ENCODE data around the gene KIR3DL3. TPM values are rescaled to one million over a fixed set of nuclear protein-coding genes. Genes with fewer than 3 reads are reported as not detected.
"Not testable (repeated sequence)": the region's sequence is repeated elsewhere in the genome, so short reads cannot be mapped to it uniquely, and the experiment has no call there.

KIR3DL3 gene
- polyA plus RNA-seq, 1 donor: not detected

DNA sequence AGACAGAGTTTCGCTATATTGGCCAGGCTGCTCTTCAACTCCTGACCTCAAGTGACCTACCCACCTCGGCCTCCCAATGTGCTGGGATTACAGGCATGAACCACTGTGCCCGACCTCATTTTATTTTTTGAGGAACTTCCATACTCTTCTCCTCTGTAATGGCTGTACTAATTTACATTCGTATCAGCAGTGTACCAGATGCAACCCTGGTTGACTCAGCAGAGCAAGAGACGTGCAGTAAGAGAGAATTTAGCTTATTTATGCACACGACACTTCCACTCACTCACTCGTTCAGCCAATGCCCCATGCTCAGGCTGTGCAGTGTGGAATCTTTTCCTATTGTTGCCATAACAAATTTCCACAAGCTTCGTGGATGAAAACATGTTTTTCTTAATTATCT is 6.9 kb downstream of the KIR3DL3 start:
- DNase-seq: no peak

DNA sequence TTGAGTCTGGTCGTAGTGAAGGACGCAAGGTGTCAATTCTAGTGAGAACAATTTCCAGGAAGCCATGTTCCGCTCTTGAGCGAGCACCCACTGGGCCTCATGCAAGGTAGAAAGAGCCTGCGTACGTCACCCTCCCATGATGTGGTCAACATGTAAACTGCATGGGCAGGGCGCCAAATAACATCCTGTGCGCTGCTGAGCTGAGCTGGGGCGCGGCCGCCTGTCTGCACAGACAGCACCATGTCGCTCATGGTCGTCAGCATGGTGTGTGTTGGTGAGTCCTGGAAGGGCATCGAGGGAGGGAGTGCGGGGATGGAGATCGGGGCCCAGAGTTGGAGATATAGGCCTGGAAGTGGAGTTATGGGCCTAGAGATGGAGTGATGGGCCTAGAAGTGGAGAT is 14.1 kb downstream of the KIR3DL3 start, which contains the start of gene KIR2DL3:
Gene KIR2DL3 (plus strand): TSS at position 208 of the 400 bp plus-strand sequence. CDS start 33 bp downstream, at position 241.
- not testable (repeated sequence) for DNase-seq

DNA sequence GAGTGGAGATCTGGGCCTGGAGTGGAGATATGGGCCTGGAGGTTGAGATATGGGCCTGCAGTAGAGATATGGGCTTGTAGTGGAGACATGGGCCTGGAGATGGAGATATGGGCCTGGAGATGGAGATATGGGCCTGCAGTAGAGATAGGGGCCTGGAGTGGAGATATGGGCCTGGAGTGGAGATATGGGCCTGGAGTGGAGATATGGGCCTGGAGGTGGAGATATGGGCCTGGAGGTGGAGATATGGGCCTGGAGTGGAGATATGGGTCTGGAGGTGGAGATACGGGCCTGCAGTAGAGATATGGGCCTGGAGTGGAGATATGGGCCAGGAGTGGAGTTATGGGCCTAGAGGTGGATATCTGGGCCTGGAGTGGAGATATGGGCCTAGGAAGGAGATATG is 14.5 kb downstream of the KIR3DL3 start:
- no peak for DNase-seq

DNA sequence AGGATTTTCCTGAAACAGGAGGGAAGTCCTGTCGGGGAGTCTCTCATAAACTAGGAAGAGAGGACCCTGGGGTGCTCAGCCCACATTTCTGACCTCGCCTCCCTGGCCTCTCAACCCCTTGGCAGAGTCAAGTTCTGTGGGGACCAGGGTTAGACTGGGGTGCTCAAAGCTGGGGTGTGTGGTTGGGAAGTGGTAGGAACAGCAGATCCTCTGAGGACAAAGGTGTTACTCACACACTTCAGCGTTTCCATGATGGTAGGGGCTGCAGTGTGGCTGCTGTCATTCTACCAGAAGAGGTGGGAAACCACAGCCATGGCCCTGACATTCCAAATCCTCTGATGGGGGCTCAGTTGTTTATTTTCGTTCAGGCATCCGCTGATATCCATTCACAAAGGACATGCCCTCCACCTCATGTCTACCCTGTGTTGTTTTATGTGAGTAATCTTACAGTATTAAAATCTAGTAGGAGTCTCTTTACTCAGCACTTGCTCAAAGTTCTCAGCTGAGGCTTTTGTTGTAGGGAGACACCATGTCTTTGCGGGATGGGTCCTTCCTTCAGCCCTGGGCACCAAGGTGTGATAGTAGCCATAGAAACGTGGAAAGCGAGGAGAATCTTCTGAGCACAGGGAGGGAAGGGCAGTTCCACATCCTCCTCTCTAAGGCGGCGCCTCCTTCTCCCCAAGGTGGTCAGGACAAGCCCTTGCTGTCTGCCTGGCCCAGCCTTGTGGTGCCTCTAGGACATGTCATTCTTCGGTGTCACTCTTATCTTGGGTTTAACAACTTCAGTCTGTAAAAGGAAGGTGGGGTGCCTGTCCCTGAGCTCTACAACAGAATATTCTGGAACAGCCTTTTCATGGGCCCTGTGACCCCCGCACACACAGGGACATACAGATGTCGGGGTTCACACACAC is 15.6 kb downstream of the KIR3DL3 start:
- DNase-seq: no peak

DNA sequence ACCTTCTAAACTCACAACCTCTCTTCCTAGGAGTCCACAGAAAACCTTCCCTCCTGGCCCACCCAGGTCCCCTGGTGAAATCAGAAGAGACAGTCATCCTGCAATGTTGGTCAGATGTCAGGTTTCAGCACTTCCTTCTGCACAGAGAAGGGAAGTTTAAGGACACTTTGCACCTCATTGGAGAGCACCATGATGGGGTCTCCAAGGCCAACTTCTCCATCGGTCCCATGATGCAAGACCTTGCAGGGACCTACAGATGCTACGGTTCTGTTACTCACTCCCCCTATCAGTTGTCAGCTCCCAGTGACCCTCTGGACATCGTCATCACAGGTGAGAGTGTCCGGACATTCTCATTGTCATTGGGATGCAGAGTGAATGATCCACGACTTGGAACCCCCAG is 17.7 kb downstream of the KIR3DL3 start:
- DNase-seq: not testable (repeated sequence)

DNA sequence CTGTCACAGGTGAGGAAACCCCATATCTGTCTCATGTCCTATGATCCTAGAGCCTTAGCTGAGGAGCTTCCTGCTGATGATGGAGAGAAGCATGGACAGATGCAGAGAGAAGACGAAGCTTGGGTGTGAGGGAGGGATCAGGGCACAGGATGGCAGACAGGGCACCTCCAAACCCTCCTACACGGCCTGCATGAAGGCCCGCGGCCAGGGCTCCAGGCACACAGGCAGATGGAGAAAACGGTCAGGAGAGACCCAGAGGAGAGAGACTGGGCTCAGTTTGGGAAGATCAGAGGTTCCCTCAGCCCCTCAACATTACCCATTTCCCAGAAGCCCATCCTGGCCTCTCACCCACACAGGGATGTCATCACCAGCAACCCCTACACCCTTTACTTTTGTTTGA is 19.8 kb downstream of the KIR3DL3 start:
- not testable (repeated sequence) for DNase-seq

DNA sequence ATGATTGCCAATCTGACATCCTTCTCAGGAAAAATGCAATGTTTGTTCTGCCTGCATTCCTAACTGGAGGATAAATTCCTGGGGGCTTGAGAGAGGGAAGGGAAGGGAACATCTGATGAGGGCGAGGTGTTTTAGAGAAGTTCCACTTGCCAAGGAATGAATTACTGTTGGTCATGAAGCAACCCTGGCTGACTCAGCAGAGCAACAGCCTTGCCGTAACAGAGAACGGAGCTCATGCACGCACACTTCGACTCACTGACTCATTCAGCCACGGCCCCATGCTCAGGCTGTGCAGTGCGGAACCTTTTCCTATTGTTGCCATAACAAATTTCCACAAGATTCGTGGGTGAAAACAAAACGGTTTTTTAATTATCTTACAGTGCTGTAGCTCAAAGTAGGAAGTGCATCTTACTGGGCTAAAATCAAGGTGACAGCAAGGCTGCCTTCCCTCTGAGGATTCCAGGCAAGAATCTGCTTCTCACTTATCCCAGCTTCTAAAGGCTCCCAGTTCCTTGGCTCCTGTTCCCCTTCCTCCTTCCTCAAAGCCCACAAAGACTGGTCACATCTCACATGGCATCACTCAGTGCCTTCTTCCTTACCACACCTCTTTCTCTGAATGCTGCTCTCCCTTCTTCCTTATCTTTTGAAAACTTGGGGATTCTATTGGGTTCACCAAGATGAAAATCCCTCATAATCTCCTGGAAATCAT is 23.5 kb downstream of the KIR3DL3 start:
- not testable (repeated sequence) for DNase-seq

DNA sequence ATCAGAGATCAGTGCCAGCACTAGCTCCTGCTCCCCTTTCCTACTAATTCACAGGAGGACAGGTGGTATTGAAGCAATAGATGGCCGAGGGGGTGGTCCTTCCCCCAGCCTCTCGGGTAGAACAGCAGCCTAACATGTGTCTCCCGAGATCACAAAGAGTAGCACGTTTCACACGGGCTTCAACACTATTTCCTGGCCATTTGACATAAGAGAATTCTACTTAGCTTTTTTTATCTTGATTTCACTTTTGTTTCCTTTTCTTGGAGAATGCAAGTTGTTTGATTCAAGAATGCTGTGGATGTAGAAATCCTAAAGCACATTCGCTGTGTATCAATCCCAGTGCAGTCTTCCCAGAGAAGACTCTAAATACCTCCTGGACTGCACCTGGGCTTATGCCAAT is 26.0 kb downstream of the KIR3DL3 start:
- DNase-seq: not testable (repeated sequence)

DNA sequence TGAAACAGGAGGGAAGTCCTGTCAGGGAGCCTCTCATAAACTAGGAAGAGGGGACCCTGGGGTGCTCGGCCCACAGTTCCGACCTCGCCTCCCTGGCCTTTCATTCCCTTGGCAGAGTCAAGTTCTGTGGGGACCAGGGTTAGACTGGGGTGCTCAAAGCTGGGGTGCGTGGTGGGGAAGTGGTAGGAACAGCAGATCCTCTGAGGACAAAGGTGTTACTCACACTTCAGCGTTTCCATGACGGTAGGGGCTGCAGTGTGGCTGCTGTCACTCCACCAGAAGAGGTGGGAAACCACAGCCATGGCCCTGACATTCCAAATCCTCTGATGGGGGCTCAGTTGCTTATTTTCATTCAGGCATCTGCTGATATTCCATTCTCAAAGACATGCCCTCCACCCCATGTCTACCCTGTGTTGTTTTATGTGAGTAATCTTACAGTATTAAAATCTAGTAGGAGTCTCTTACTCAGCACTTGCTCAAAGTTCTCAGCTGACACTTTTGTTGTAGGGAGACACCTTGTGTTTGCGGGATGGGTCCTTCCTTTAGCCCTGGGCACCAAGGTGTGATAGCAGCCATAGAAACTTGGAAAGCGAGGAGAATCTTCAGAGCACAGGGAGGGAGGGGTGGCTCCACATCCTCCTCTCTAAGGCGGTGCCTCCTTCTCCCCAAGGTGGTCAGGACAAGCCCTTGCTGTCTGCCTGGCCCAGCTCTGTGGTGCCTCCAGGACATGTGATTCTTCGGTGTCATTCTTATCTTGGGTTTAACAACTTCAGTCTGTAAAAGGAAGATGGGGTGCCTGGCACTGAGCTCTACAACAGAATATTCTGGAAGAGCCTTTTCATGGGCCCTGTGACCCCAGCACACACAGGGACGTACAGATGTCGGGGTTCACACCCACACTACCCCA is 32.2 kb downstream of the KIR3DL3 start:
- DNase-seq: not testable (repeated sequence)

DNA sequence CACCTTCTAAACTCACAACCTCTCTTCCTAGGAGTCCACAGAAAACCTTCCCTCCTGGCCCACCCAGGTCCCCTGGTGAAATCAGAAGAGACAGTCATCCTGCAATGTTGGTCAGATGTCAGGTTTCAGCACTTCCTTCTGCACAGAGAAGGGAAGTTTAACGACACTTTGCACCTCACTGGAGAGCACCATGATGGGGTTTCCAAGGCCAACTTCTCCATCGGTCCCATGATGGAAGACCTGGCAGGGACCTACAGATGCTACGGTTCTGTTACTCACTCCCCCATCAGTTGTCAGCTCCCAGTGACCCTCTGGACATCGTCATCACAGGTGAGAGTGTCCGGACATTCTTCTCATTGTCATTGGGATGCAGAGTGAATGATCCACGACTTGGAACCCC is 34.3 kb downstream of the KIR3DL3 start:
- not testable (repeated sequence) for DNase-seq

DNA sequence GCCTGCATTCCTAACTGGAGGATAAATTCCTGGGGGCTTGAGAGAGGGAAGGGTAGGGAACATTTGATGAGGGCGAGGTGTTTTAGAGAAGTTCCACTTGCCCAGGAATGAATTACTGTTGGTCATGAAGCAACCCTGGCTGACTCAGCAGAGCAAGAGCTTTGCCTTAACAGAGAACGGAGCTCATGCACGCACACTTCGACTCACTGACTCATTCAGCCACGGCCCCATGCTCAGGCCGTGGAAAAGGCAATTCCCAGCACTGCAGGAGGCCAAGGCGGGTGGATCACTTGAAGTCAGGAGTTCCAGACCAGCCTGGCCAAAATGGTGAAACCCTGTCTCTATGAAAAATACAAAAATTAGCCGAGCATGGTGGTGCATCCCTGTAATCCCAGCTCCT is 40.0 kb downstream of the KIR3DL3 start:
- DNase-seq: not testable (repeated sequence)

DNA sequence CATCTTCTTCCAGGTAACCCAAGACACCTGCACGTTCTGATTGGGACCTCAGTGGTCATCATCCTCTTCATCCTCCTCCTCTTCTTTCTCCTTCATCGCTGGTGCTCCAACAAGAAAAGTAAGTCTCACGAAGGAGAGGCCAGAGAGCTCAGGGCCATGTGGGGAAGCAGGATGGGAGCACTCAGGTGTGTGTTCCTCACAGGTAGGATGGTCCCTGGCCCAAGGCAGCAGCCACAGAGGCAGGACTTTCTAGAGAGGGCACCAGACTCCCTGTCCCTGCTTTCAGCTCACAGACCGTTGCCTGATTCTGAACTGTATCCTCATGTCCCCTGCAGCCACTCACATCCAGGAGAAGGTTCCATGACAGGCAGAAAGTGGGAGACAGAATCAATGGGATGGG is 42.2 kb downstream of the KIR3DL3 start:
- DNase-seq: not testable (repeated sequence)

DNA sequence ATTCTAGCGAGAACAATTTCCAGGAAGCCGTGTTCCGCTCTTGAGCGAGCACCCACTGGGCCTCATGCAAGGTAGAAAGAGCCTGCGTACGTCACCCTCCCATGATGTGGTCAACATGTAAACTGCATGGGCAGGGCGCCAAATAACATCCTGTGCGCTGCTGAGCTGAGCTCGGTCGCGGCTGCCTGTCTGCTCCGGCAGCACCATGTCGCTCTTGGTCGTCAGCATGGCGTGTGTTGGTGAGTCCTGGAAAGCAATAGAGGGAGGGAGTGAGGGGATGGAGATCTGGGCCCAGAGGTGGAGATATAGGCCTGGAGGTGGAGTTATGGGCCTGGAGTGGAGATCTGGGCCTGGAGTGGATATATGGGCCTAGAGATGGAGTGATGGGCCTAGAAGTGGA is 45.4 kb downstream of the KIR3DL3 start, which contains the start of gene KIR2DL1:
Gene KIR2DL1 (plus strand): TSS at position 148 of the 400 bp plus-strand sequence. CDS start 58 bp downstream, at position 206.
- not testable (repeated sequence) for DNase-seq

DNA sequence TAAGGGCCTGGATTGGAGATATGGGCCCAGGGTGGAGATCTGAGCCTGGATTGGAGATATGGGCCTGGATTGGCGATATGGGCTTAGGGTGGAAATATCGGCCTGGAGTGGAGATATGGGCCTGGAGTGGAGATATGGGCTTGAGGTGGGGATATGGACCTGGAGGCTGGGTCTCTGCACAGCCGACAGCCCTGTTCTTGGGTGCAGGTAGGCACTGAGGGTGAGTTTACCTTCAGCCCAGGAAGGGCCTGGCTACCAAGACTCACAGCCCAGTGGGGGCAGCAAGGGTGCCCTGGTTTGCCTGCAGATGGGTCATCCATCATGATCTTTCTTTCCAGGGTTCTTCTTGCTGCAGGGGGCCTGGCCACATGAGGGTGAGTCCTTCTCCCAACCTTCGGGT is 46.3 kb downstream of the KIR3DL3 start:
- not testable (repeated sequence) for DNase-seq

DNA sequence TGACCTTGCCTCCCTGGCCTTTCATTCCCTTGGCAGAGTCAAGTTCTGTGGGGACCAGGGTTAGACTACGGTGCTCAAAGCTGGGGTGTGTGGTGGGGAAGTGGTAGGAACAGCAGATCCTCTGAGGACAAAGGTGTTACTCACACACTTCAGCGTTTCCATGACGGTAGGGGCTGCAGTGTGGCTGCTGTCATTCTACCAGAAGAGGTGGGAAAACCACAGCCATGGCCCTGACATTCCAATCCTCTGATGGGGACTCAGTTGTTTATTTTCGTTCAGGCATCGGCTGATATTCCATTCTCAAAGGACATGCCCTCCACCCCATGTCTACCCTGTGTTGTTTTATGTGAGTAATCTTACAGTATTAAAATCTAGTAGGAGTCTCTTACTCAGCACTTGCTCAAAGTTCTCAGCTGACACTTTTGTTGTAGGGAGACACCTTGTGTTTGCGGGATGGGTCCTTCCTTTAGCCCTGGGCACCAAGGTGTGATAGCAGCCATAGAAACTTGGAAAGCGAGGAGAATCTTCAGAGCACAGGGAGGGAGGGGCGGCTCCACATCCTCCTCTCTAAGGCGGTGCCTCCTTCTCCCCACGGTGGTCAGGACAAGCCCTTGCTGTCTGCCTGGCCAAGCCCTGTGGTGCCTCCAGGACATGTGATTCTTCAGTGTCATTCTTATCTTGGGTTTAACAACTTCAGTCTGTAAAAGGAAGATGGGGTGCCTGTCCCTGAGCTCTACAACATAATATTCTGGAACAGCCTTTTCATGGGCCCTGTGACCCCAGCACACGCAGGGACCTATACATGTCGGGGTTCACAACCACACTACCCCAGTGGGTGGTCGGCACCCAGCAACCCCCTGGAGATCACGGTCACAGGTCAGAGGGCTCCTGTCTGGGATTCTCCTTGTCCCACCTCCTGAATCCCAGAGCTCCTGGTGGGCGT is 47.0 kb downstream of the KIR3DL3 start:
- not testable (repeated sequence) for DNase-seq

DNA sequence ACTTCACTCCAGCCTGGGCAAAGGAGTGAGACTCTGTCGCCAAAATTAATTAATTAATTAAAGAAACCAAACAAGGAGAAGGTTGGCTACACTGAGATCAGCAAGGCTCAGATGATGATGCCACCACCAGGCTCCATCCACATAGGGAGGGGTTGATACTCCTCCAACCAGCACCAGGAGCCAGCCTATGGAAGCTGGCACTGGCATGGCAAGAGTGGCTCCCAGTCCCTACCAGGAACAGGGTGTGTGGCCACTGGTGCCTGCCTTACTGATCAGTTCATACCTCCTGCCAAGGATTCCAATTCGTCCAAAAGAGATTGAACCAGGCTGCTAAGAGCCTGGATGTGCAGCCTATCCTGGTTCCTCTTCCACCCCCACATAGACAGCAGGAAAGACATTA is 48.4 kb downstream of the KIR3DL3 start:
- DNase-seq: not testable (repeated sequence)

DNA sequence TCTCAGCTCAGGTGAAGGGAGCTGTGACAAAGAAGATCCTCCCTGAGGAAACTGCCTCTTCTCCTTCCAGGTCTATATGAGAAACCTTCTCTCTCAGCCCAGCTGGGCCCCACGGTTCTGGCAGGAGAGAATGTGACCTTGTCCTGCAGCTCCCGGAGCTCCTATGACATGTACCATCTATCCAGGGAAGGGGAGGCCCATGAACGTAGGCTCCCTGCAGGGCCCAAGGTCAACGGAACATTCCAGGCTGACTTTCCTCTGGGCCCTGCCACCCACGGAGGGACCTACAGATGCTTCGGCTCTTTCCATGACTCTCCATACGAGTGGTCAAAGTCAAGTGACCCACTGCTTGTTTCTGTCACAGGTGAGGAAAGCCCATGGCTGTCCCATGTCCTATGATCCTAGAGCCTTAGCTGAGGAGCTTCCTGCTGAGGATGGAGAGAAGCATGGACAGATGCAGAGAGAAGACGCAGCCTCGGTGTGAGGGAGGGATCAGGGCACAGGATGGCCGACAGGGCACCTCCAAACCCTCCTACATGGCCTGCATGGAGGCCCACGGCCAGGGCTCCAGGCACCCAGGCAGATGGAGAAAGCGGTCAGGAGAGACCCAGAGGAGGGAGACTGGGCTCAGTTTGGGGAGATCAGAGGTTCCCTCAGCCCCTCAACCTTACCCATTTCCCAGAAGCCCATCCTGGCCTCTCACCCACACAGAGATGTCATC is 51.0 kb downstream of the KIR3DL3 start:
- DNase-seq: not testable (repeated sequence)

DNA sequence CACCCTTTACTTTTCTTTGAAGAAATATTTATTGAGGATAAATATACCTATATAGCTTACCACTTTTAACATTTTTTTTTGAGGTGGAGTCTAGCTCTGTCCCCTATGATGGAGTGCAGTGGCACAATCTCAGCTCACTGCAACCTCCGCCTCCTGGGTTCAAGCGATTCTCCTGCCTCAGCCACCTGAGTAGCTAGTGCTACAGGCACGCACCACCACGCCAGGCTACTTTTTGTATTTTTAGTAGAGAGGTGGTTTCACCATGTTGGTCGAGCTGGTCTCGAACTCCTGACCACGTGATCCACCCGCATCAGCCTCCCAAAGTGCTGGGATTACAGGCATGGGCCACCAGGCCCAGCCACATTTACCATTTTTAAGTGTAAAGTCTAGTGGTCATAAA is 51.6 kb downstream of the KIR3DL3 start:
- DNase-seq: not testable (repeated sequence)

DNA sequence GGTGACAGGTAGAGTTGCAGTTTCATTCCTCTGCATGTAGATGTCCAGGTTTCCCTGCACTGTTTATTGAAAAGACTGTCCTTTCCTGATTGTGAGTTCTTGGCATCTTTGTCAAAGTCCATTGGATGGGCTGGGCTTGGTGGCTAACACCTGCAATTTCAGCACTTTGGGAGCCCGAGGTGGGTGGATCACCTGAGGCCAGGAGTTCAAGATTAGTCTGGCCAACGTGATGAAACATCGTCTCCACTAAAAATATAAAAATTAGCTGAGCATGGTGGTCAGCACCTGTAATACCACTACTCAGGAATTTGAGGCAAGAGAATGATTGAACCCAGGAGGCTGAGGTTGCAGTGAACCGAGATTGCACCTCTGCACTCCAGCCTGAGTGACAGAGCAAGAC is 53.6 kb downstream of the KIR3DL3 start:
- DNase-seq: not testable (repeated sequence)

DNA sequence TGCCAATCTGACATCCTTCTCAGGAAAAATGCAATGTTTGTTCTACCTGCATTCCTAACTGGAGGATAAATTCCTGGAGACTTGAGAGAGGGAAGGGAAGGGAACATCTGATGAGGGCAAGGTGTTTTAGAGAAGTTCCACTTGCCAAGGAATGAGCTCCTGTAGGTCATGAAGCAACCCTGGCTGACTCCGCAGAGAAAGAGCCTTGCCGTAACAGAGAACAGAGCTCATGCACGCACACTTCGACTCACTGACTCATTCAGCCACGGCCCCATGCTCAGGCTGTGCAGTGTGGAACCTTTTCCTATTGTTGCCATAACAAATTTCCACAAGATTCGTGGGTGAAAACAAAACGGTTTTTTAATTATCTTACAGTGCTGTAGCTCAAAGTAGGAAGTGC is 54.7 kb downstream of the KIR3DL3 start:
- DNase-seq: not testable (repeated sequence)
